GM18873 (cell line): ENCODE measurements around the gene GREM2.

Experiments used
- ATAC-seq: cut with Tn5 transposase; IDR thresholded peaks from one replicate; pipeline ENCODE4 v1.9.1; 2021; ENCODE audit warnings: mild to moderate bottlenecking, moderate library complexity, moderate number of reproducible peaks; ENCODE audit not compliant: unreplicated experiment, low FRiP score

The GREM2 gene

GRCh38 chr1:240611228-240611618 lies 732 bp downstream of the GREM2 start:
- no peak for ATAC-seq

- no peak for ATAC-seq
Observed at GRCh38 chr1:240610636-240611035, 1.3 kb downstream of the GREM2 start.

GRCh38 chr1:240609527-240610060 lies 2.4 kb downstream of the GREM2 start:
- ATAC-seq: no peak

- ATAC-seq: no peak
Observed at GRCh38 chr1:240608707-240609106, 3.2 kb downstream of the GREM2 start.

- ATAC-seq: no peak
Observed at GRCh38 chr1:240607006-240607405, 4.9 kb downstream of the GREM2 start.

GRCh38 chr1:240602189-240602588 lies 9.8 kb downstream of the GREM2 start:
- ATAC-seq: no peak

GRCh38 chr1:240599830-240600229 lies 12.1 kb downstream of the GREM2 start:
- ATAC-seq: no peak

- no peak for ATAC-seq
Observed at GRCh38 chr1:240599299-240599698, 12.7 kb downstream of the GREM2 start.

GRCh38 chr1:240598216-240599001 lies 13.5 kb downstream of the GREM2 start:
- no peak for ATAC-seq

- no peak for ATAC-seq
Observed at GRCh38 chr1:240597153-240597745, 14.7 kb downstream of the GREM2 start.

- no peak for ATAC-seq
Observed at GRCh38 chr1:240595476-240595875, 16.5 kb downstream of the GREM2 start.

GRCh38 chr1:240591564-240591963 lies 20.4 kb downstream of the GREM2 start:
- ATAC-seq: no peak

- no peak for ATAC-seq
Observed at GRCh38 chr1:240591078-240591477, 20.9 kb downstream of the GREM2 start.

GRCh38 chr1:240589585-240590110 lies 22.3 kb downstream of the GREM2 start:
- no peak for ATAC-seq

GRCh38 chr1:240586006-240586405 lies 25.9 kb downstream of the GREM2 start:
- ATAC-seq: no peak

- ATAC-seq: no peak
Observed at GRCh38 chr1:240582953-240583352, 29.0 kb downstream of the GREM2 start.

- ATAC-seq: no peak
Observed at GRCh38 chr1:240579511-240579910, 32.4 kb downstream of the GREM2 start.

GRCh38 chr1:240577095-240577494 lies 34.9 kb downstream of the GREM2 start:
- ATAC-seq: no peak

- ATAC-seq: no peak
Observed at GRCh38 chr1:240575981-240576662, 35.8 kb downstream of the GREM2 start.

GRCh38 chr1:240572328-240572727 lies 39.6 kb downstream of the GREM2 start:
- no peak for ATAC-seq

GRCh38 chr1:240571782-240572181 lies 40.2 kb downstream of the GREM2 start:
- no peak for ATAC-seq
